ENCODE measurements around the gene ZBTB7A.

The ZBTB7A gene

GRCh38 chr19:4033028-4033956 is 33.4 kb downstream of the ZBTB7A start:
- no peak for DNase-seq

- DNase-seq, result no peak
Measured at GRCh38 chr19:4032436-4032835, 34.3 kb downstream of the ZBTB7A start.

GRCh38 chr19:4031420-4031819 is 35.3 kb downstream of the ZBTB7A start:
- no peak for DNase-seq

- DNase-seq, result no peak
Measured at GRCh38 chr19:4030981-4031380, 35.7 kb downstream of the ZBTB7A start.

- DNase-seq, result no peak
Measured at GRCh38 chr19:4030552-4030951, 36.1 kb downstream of the ZBTB7A start.

GRCh38 chr19:4029247-4029614 is 37.5 kb downstream of the ZBTB7A start:
- no peak for DNase-seq

GRCh38 chr19:4028334-4029246 is 38.1 kb downstream of the ZBTB7A start:
- DNase-seq, result no peak

- DNase-seq, result no peak
Measured at GRCh38 chr19:4027146-4027545, 39.6 kb downstream of the ZBTB7A start.

- DNase-seq, result no peak
Measured at GRCh38 chr19:4025317-4025716, 41.4 kb downstream of the ZBTB7A start.

GRCh38 chr19:4023600-4024398 is 42.9 kb downstream of the ZBTB7A start:
- no peak for DNase-seq

- DNase-seq, result no peak
Measured at GRCh38 chr19:4019578-4019977, 47.1 kb downstream of the ZBTB7A start.

GRCh38 chr19:4018775-4019504 is 47.8 kb downstream of the ZBTB7A start:
- no peak for DNase-seq

GRCh38 chr19:4018140-4018613 is 48.5 kb downstream of the ZBTB7A start:
- DNase-seq, result no peak

- no peak for DNase-seq
Measured at GRCh38 chr19:4016903-4017638, 49.6 kb downstream of the ZBTB7A start.

GRCh38 chr19:4016486-4016885 is 50.2 kb downstream of the ZBTB7A start:
- no peak for DNase-seq

- DNase-seq, result no peak
Measured at GRCh38 chr19:4015705-4016402, 50.8 kb downstream of the ZBTB7A start.

- DNase-seq, result no peak
Measured at GRCh38 chr19:4014541-4015491, 51.9 kb downstream of the ZBTB7A start.

GRCh38 chr19:4013886-4014540 is 52.7 kb downstream of the ZBTB7A start:
- DNase-seq, result no peak

All from NCI-H1105 (cell line).